ENCODE data around the gene COQ8A. TPM values are rescaled to one million over a fixed set of nuclear protein-coding genes. Genes with fewer than 3 reads are reported as not detected.

Gene COQ8A
- polyA plus RNA-seq, 1 of the 3 experiments (the other 2 are of a cell fraction), result 11.8 TPM

DNA sequence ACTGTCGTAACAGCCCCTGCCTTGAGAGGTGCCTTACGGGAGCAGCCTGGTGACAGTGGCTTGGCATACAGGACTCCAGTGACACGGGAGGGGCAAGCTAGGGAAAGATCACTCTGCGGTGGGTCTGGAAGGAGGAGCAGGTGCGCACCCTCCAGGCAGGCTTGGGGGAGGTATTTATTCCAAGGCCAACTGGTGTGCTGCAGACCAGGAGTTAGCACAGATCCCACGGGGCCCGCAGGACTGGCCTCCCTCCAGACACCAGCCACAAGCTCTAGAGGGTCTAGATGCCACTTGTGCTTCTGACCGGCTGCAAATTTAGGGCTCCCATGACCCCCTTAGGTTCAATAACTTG is 47.6 kb upstream of the COQ8A start:
- H3F3A ChIP-seq (replicated peaks; ENCODE audit: insufficient read depth), result no peaks in the 10 kb centered on the region

GRCh38 chr1:226893936-226894335 is 46.2 kb upstream of the COQ8A start:
- H3F3A ChIP-seq (replicated peaks; ENCODE audit: insufficient read depth), result no peaks in the 10 kb centered on the region
- H3K9me2 ChIP-seq, result no peaks in the 10 kb centered on the region
- H3K9me3 ChIP-seq, result no peaks in the 10 kb centered on the region
- H3K4me2 ChIP-seq, result no peak overlapping the region
- no peaks in the 10 kb centered on the region for H3K27me3 ChIP-seq (ENCODE audit: insufficient read depth)
- no peak overlapping the region for H3K4me3 ChIP-seq (ENCODE audit: low read depth in 2 of 2, low read length in 1 of 2)
- H4K20me1 ChIP-seq (ENCODE audit: insufficient read depth), result no peaks in the 10 kb centered on the region
- no peaks in the 10 kb centered on the region for H3K79me2 ChIP-seq (ENCODE audit: insufficient read depth)
- no peak overlapping the region for H2AFZ ChIP-seq (ENCODE audit: low read depth)
- H3K27ac ChIP-seq (ENCODE audit: low read depth in 2 of 2, low read length in 1 of 2), result no peak overlapping the region
- no peak for DNase-seq
- ChIA-PET CTCF (no interaction called here), POLR2A (no interaction called here)
- H3K36me3 ChIP-seq (replicated peaks in 1 of 2; ENCODE audit: control insufficient read depth in 1 of 2, insufficient read depth in 2 of 2, low read length in 1 of 2), result peaks cover 0 to 24% of the 10 kb centered on the region in 2 experiments
- TF ChIP-seq EZH2phosphoT487 (IDR thresholded peaks at IDR 0.05; ENCODE audit: borderline replicate concordance, low read depth) (no peak), MEF2A (IDR thresholded peaks at IDR 0.05; ENCODE audit: borderline replicate concordance, low read depth) (no peak), RXRA (IDR thresholded peaks at IDR 0.05; ENCODE audit: borderline replicate concordance, low read depth) (no peak), CTCF (IDR thresholded peaks at IDR 0.05) (no peak), PBX3 (IDR thresholded peaks at IDR 0.05) (no peak), SIN3A (IDR thresholded peaks at IDR 0.05; ENCODE audit: borderline replicate concordance, low read depth, low read length) (no peak), FOXJ3 (CRISPR knock-in tag; IDR thresholded peaks at IDR 0.05) (no peak), CHD2 (IDR thresholded peaks at IDR 0.05; ENCODE audit: low read length, partially characterized antibody) (no peak), RAD21 (IDR thresholded peaks at IDR 0.05; ENCODE audit: low read length) (no peak), NRF1 (IDR thresholded peaks at IDR 0.05; ENCODE audit: low read depth, low read length) (no peak), EP300 (IDR thresholded peaks at IDR 0.05; ENCODE audit: borderline replicate concordance in 1 of 2, low read depth in 1 of 2, low read length in 1 of 2) (no peak), FOSL2 (IDR thresholded peaks at IDR 0.05; ENCODE audit: borderline replicate concordance, low read depth) (no peak), ELF1 (IDR thresholded peaks at IDR 0.05) (no peak), RCOR1 (IDR thresholded peaks at IDR 0.05; ENCODE audit: low read length) (no peak)
- TF ChIP-seq, protein P1, sequence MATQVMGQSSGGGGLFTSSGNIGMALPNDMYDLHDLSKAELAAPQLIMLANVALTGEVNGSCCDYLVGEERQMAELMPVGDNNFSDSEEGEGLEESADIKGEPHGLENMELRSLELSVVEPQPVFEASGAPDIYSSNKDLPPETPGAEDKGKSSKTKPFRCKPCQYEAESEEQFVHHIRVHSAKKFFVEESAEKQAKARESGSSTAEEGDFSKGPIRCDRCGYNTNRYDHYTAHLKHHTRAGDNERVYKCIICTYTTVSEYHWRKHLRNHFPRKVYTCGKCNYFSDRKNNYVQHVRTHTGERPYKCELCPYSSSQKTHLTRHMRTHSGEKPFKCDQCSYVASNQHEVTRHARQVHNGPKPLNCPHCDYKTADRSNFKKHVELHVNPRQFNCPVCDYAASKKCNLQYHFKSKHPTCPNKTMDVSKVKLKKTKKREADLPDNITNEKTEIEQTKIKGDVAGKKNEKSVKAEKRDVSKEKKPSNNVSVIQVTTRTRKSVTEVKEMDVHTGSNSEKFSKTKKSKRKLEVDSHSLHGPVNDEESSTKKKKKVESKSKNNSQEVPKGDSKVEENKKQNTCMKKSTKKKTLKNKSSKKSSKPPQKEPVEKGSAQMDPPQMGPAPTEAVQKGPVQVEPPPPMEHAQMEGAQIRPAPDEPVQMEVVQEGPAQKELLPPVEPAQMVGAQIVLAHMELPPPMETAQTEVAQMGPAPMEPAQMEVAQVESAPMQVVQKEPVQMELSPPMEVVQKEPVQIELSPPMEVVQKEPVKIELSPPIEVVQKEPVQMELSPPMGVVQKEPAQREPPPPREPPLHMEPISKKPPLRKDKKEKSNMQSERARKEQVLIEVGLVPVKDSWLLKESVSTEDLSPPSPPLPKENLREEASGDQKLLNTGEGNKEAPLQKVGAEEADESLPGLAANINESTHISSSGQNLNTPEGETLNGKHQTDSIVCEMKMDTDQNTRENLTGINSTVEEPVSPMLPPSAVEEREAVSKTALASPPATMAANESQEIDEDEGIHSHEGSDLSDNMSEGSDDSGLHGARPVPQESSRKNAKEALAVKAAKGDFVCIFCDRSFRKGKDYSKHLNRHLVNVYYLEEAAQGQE (IDR thresholded peaks at IDR 0.05; ENCODE audit: low read depth, low read length), result no peak
- 95% methylated on average over 10 of the region's 13 CpGs for WGBS (ENCODE audit: low lambda C conversion rate)
- H3K9ac ChIP-seq, result no peak overlapping the region
- H3K4me1 ChIP-seq (ENCODE audit: control insufficient read depth in 1 of 2, insufficient read depth in 2 of 2, low read depth in 1 of 2, low read length in 1 of 2), result no peaks in the 10 kb centered on the region

More for the DNA sequence above, 47.6 kb upstream of the COQ8A start:
- Histone ChIP-seq H3K36me3 (replicated peaks in 1 of 2; ENCODE audit: control insufficient read depth in 1 of 2, insufficient read depth in 2 of 2, low read length in 1 of 2) (peaks cover 0 to 31% of the 10 kb centered on the region in 2 experiments), H3K79me2 (ENCODE audit: insufficient read depth) (no peaks in the 10 kb centered on the region), H3K27me3 (ENCODE audit: insufficient read depth) (no peaks in the 10 kb centered on the region), H3K4me2 (no peak overlapping the region), H3K27ac (ENCODE audit: low read depth in 2 of 2, low read length in 1 of 2) (no peak overlapping the region), H3K9me3 (no peaks in the 10 kb centered on the region), H3K4me1 (ENCODE audit: control insufficient read depth in 1 of 2, insufficient read depth in 2 of 2, low read depth in 1 of 2, low read length in 1 of 2) (no peaks in the 10 kb centered on the region), H3K9me2 (no peaks in the 10 kb centered on the region), H3K9ac (no peak overlapping the region), H2AFZ (ENCODE audit: low read depth) (no peak overlapping the region), H3K4me3 (ENCODE audit: low read depth in 2 of 2, low read length in 1 of 2) (no peak overlapping the region), H4K20me1 (ENCODE audit: insufficient read depth) (no peaks in the 10 kb centered on the region)
- POLR2A ChIA-PET, result no interaction called here
- DNase-seq, result no peak
- 76% methylated on average over 6 of the region's 8 CpGs for whole genome bisulfite sequencing (ENCODE audit: low lambda C conversion rate)
- CTCF ChIA-PET, result interaction anchor here (1.0 kb wide), 1 partner anchor 10 kb away, joined by 3 read pairs; no protein-coding TSS in a partner anchor
- TF ChIP-seq CHD2 (IDR thresholded peaks at IDR 0.05; ENCODE audit: low read length, partially characterized antibody), result no peak
